CD4-positive, alpha-beta memory T cell (primary cell): ENCODE data around the gene NPTN. TPM values are rescaled to one million over a fixed set of nuclear protein-coding genes. Genes with fewer than 3 reads are reported as not detected.
A peak's percentile ranks its signal among the peaks of the same experiment; 100 is the strongest.

ENCODE experiments used
- CTCF ChIA-PET: fragments of 350-600 bp; sonication (Branson Sonifier 250); formaldehyde crosslinking; loops from one replicate; lab custom pipeline; 2021; ENCODE audit warnings: inconsistent platforms; ENCODE audit not compliant: partially characterized antibody; lab: Charles Lee
- POLR2A ChIA-PET: fragments of 350-600 bp; sonication (Branson Sonifier 250); formaldehyde crosslinking; loops from one replicate; lab custom pipeline; 2021; ENCODE audit not compliant: partially characterized antibody; lab: Charles Lee
- DNase-seq, 5 donors: peaks; one replicate each; pipeline versions ENCODE4 v3.0.0 to v3.0.0-alpha.2; 2020 to 2022; ENCODE audit warnings: mixed read lengths in 1 of 5
- H3K27ac ChIP-seq: one replicate; pipeline ENCODE4 v1.7.0; 2013; ENCODE audit warnings: low read depth, low read length
- H3K27me3 ChIP-seq: 2 replicates; pipeline ENCODE4 v1.7.0; 2013; ENCODE audit warnings: mild to moderate bottlenecking, low read length, moderate library complexity; ENCODE audit not compliant: insufficient read depth
- H3K36me3 ChIP-seq: 2 replicates; pipeline ENCODE4 v1.7.0; 2013; ENCODE audit warnings: mild to moderate bottlenecking, low read length, moderate library complexity; ENCODE audit not compliant: insufficient read depth
- H3K4me1 ChIP-seq: 2 replicates; pipeline ENCODE4 v1.7.0; 2013; ENCODE audit warnings: mild to moderate bottlenecking, low read length, moderate library complexity; ENCODE audit not compliant: insufficient read depth
- H3K4me3 ChIP-seq, 2 donors: one replicate each; pipeline ENCODE4 v1.7.0; 2013; ENCODE audit warnings: low read length in 2 of 2, mild to moderate bottlenecking in 1 of 2
- H3K9me3 ChIP-seq, 2 donors: one replicate each; pipeline ENCODE4 v1.7.0; 2013; ENCODE audit warnings: low read length in 2 of 2, control low read depth in 1 of 2; ENCODE audit not compliant: control insufficient read depth in 1 of 2
- H3K27ac Mint-ChIP-seq, 7 donors: one replicate each; pipeline ENCODE4 v1.8.0; 2020 to 2021; ENCODE audit warnings: mixed read lengths in 7 of 7, mild to moderate bottlenecking in 6 of 7, inconsistent platforms in 3 of 7, moderate library complexity in 3 of 7
- H3K27me3 Mint-ChIP-seq, 2 donors: one replicate each; pipeline ENCODE4 v1.8.0; 2020 to 2021; ENCODE audit warnings: mixed read lengths in 2 of 2
- H3K36me3 Mint-ChIP-seq, 2 donors: one replicate each; pipeline ENCODE4 v1.8.0; 2020 to 2021; ENCODE audit warnings: mixed read lengths in 2 of 2, inconsistent platforms in 1 of 2, mild to moderate bottlenecking in 1 of 2
- H3K4me1 Mint-ChIP-seq, 4 donors: one replicate each; pipeline ENCODE4 v1.8.0; 2020 to 2021; ENCODE audit warnings: mixed read lengths in 4 of 4, mild to moderate bottlenecking in 1 of 4
- H3K4me3 Mint-ChIP-seq, 8 donors: one replicate each; pipeline ENCODE4 v1.8.0; 2020 to 2021; ENCODE audit warnings: mixed read lengths in 8 of 8, mild to moderate bottlenecking in 7 of 8, moderate library complexity in 6 of 8, inconsistent platforms in 3 of 8
- H3K9me3 Mint-ChIP-seq, 8 donors: one replicate each; pipeline ENCODE4 v1.8.0; 2020 to 2021; ENCODE audit warnings: mixed read lengths in 8 of 8, mild to moderate bottlenecking in 5 of 8, inconsistent platforms in 3 of 8, moderate library complexity in 1 of 8
- intact Hi-C: fragments of 100-400 bp; cut with micrococcal nuclease; formaldehyde crosslinking; loops from one replicate; pipeline ENCODE4 v1.15.1; 2023
- polyA plus RNA-seq, 2 donors: library from polyadenylated mRNA; unstranded; fragments of 300-500 nt; fragmentation: Illumina TruSeq; gene quantifications; one replicate each; pipeline ENCODE4 v1.2.3, GENCODE V29; 2021
- total RNA-seq, 2 experiments: library from RNA; stranded (reverse); gene quantifications; one replicate each; pipeline ENCODE4 v1.2.3, GENCODE V29; 2021

NPTN gene
- total and polyA plus RNA-seq, 4 experiments from 2014 or later, result 33.5 to 39.8 (median 36.5) TPM

- POLR2A ChIA-PET, result interaction anchor here (0.6 to 2.1 kb wide), 3 partner anchors 8 to 242 kb away, joined by 3 to 6 read pairs (median 4); no protein-coding TSS in a partner anchor
Observed at GRCh38 chr15:73633991-73634495, 854 bp upstream of the NPTN start.

GRCh38 chr15:73632670-73633058 is 525 bp downstream of the NPTN start:
- ChIA-PET POLR2A (interaction anchor here (0.7 to 2.1 kb wide), 5 partner anchors 9 to 72 kb away, joined by 3 to 6 read pairs (median 4); no protein-coding TSS in a partner anchor), CTCF (interaction anchor here (1.0 to 5.5 kb wide), 3 partner anchors 9 to 66 kb away, joined by 3 to 59 read pairs (median 5); no protein-coding TSS in a partner anchor)
- peaks cover 37% of the 10 kb centered on the region for H3K4me1 ChIP-seq
- H3K36me3 ChIP-seq, result no peaks in the 10 kb centered on the region
- H3K27ac ChIP-seq, result peak overlapping the region; percentile 62
- Mint-ChIP-seq H3K9me3 (peaks cover 0 to 2% (median 0%) of the 10 kb centered on the region in 8 donors), H3K36me3 (peaks cover 0 to 2% of the 10 kb centered on the region in 2 donors), H3K4me3 (peak overlapping the region; percentile 87 to 94 (median 92)), H3K27ac (peak overlapping the region; percentile 61 to 95 (median 89)), H3K27me3 (peaks cover 1 to 7% of the 10 kb centered on the region in 2 donors), H3K4me1 (peaks cover 28 to 56% (median 50%) of the 10 kb centered on the region in 4 donors)
- intact Hi-C loops, result no loop called here
- DNase-seq, result no peak
- no peaks in the 10 kb centered on the region for H3K9me3 ChIP-seq
- H3K4me3 ChIP-seq, result peak overlapping the region; percentile 40 to 61
- no peaks in the 10 kb centered on the region for H3K27me3 ChIP-seq

More at GRCh38 chr15:73633991-73634495, 854 bp upstream of the NPTN start:
- peak overlapping the region; percentile 87 to 94 (median 92) for H3K4me3 Mint-ChIP-seq
- peaks cover 23 to 49% (median 43%) of the 10 kb centered on the region in 4 donors for H3K4me1 Mint-ChIP-seq
- Histone ChIP-seq H3K4me1 (peaks cover 34% of the 10 kb centered on the region), H3K27me3 (no peaks in the 10 kb centered on the region), H3K36me3 (no peaks in the 10 kb centered on the region), H3K27ac (peak overlapping the region; percentile 54), H3K9me3 (no peaks in the 10 kb centered on the region), H3K4me3 (peak overlapping the region in 1 of 2 donors; percentile 24)
- H3K36me3 Mint-ChIP-seq, result peaks cover 0 to 2% of the 10 kb centered on the region in 2 donors
- CTCF ChIA-PET, result interaction anchor here (0.8 to 5.5 kb wide), 8 partner anchors 8 to 73 kb away, joined by 3 to 59 read pairs (median 24); no protein-coding TSS in a partner anchor
- H3K9me3 Mint-ChIP-seq, result peaks cover 0 to 2% (median 0%) of the 10 kb centered on the region in 8 donors
- intact Hi-C loops, result no loop called here
- DNase-seq, result no peak
- peak overlapping the region; percentile 80 to 96 (median 90) for H3K27ac Mint-ChIP-seq
- H3K27me3 Mint-ChIP-seq, result peaks cover 3 to 12% of the 10 kb centered on the region in 2 donors

GRCh38 chr15:73631915-73632669 is 1.1 kb downstream of the NPTN start:
- Histone ChIP-seq H3K27me3 (no peaks in the 10 kb centered on the region), H3K36me3 (no peaks in the 10 kb centered on the region), H3K9me3 (no peaks in the 10 kb centered on the region), H3K4me3 (peak overlapping the region; percentile 40 to 61), H3K27ac (peak overlapping the region; percentile 62), H3K4me1 (peaks cover 37% of the 10 kb centered on the region)
- POLR2A ChIA-PET, result interaction anchor here (0.7 to 2.1 kb wide), 5 partner anchors 8 to 72 kb away, joined by 3 to 6 read pairs (median 4); no protein-coding TSS in a partner anchor
- DNase-seq, result peak in 1 of 5 donors; percentile 9
- H3K9me3 Mint-ChIP-seq, result peaks cover 0 to 2% (median 0%) of the 10 kb centered on the region in 8 donors
- peaks cover 0 to 2% of the 10 kb centered on the region in 2 donors for H3K36me3 Mint-ChIP-seq
- intact Hi-C loops, result no loop called here
- peak overlapping the region; percentile 61 to 95 (median 89) for H3K27ac Mint-ChIP-seq
- peaks cover 30 to 56% (median 50%) of the 10 kb centered on the region in 4 donors for H3K4me1 Mint-ChIP-seq
- peaks cover 1 to 6% of the 10 kb centered on the region in 2 donors for H3K27me3 Mint-ChIP-seq
- CTCF ChIA-PET, result interaction anchor here (1.0 to 5.5 kb wide), 5 partner anchors 10 to 66 kb away, joined by 3 to 59 read pairs (median 5); no protein-coding TSS in a partner anchor
- H3K4me3 Mint-ChIP-seq, result peak overlapping the region; percentile 87 to 94 (median 92)

GRCh38 chr15:73630921-73631362 is 2.2 kb downstream of the NPTN start:
- Mint-ChIP-seq H3K9me3 (no peaks in the 10 kb centered on the region), H3K4me3 (peak overlapping the region; percentile 21 to 87 (median 56)), H3K27ac (peak overlapping the region in 3 of 7 donors; percentile 7 to 41 (median 27)), H3K36me3 (peaks cover 0 to 2% of the 10 kb centered on the region in 2 donors), H3K4me1 (peaks cover 32 to 52% (median 45%) of the 10 kb centered on the region in 4 donors), H3K27me3 (no peaks in the 10 kb centered on the region)
- ChIA-PET CTCF (interaction anchor here (0.7 to 2.4 kb wide), 3 partner anchors 10 to 74 kb away, joined by 3 to 7 read pairs (median 3); no protein-coding TSS in a partner anchor), POLR2A (no interaction called here)
- DNase-seq, result no peak
- Histone ChIP-seq H3K27me3 (no peaks in the 10 kb centered on the region), H3K27ac (no peak overlapping the region), H3K4me3 (no peak overlapping the region), H3K36me3 (no peaks in the 10 kb centered on the region), H3K4me1 (peaks cover 37% of the 10 kb centered on the region), H3K9me3 (no peaks in the 10 kb centered on the region)
- intact Hi-C loops, result no loop called here

- H3K9me3 ChIP-seq, result no peaks in the 10 kb centered on the region
- no peak overlapping the region for H3K27ac ChIP-seq
- H3K27me3 Mint-ChIP-seq, result no peaks in the 10 kb centered on the region
- no peak for DNase-seq
- H3K36me3 ChIP-seq, result no peaks in the 10 kb centered on the region
- H3K27ac Mint-ChIP-seq, result no peak overlapping the region
- peaks cover 33 to 52% (median 45%) of the 10 kb centered on the region in 4 donors for H3K4me1 Mint-ChIP-seq
- no peaks in the 10 kb centered on the region for H3K9me3 Mint-ChIP-seq
- ChIA-PET CTCF (interaction anchor here (2.4 kb wide), 1 partner anchor 12 kb away, joined by 7 read pairs; no protein-coding TSS in a partner anchor), POLR2A (no interaction called here)
- H3K4me1 ChIP-seq, result peaks cover 37% of the 10 kb centered on the region
- H3K4me3 ChIP-seq, result no peak overlapping the region
- intact Hi-C loops, result loop anchor here (10.0 kb wide), 1 partner anchor 895 kb away; no protein-coding TSS in a partner anchor
- peak overlapping the region in 2 of 8 donors; percentile 9 to 53 for H3K4me3 Mint-ChIP-seq
- H3K36me3 Mint-ChIP-seq, result peaks cover 0 to 2% of the 10 kb centered on the region in 2 donors
- no peaks in the 10 kb centered on the region for H3K27me3 ChIP-seq
Observed at GRCh38 chr15:73629798-73630429, 3.3 kb downstream of the NPTN start.

- intact Hi-C loops, result loop anchor here (10.0 kb wide), 1 partner anchor 896 kb away; no protein-coding TSS in a partner anchor
- Histone ChIP-seq H3K36me3 (no peaks in the 10 kb centered on the region), H3K27ac (no peak overlapping the region), H3K9me3 (no peaks in the 10 kb centered on the region), H3K4me3 (no peak overlapping the region), H3K4me1 (peaks cover 37% of the 10 kb centered on the region), H3K27me3 (no peaks in the 10 kb centered on the region)
- Mint-ChIP-seq H3K36me3 (peaks cover 0 to 2% of the 10 kb centered on the region in 2 donors), H3K4me3 (peak overlapping the region in 2 of 8 donors; percentile 23 to 53), H3K27me3 (no peaks in the 10 kb centered on the region), H3K4me1 (peaks cover 33 to 58% (median 49%) of the 10 kb centered on the region in 4 donors), H3K27ac (no peak overlapping the region), H3K9me3 (no peaks in the 10 kb centered on the region)
- no peak for DNase-seq
- ChIA-PET CTCF (no interaction called here), POLR2A (no interaction called here)
Observed at GRCh38 chr15:73628976-73629797, 4.0 kb downstream of the NPTN start.
